NB4 (cell line): Measurements from ENCODE around the gene CENPK.
"Not testable (repeated sequence)": the region's sequence is repeated elsewhere in the genome, so short reads cannot be mapped to it uniquely, and the experiment has no call there.

Experiments
- POLR2A ChIP-seq: IDR thresholded peaks from 2 replicates; pipeline ENCODE4 v1.6.1; 2011; ENCODE audit warnings: mild to moderate bottlenecking; ENCODE audit not compliant: insufficient read length; ENCODE audit errors: extremely low read depth
- TF ChIP-seq, protein P1 (sequence below): IDR thresholded peaks from one replicate; pipeline ENCODE4 v1.5.1; 2012; ENCODE audit warnings: low read depth, low read length

- TF ChIP-seq, protein P1, sequence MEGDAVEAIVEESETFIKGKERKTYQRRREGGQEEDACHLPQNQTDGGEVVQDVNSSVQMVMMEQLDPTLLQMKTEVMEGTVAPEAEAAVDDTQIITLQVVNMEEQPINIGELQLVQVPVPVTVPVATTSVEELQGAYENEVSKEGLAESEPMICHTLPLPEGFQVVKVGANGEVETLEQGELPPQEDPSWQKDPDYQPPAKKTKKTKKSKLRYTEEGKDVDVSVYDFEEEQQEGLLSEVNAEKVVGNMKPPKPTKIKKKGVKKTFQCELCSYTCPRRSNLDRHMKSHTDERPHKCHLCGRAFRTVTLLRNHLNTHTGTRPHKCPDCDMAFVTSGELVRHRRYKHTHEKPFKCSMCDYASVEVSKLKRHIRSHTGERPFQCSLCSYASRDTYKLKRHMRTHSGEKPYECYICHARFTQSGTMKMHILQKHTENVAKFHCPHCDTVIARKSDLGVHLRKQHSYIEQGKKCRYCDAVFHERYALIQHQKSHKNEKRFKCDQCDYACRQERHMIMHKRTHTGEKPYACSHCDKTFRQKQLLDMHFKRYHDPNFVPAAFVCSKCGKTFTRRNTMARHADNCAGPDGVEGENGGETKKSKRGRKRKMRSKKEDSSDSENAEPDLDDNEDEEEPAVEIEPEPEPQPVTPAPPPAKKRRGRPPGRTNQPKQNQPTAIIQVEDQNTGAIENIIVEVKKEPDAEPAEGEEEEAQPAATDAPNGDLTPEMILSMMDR, result not testable (repeated sequence)
- not testable (repeated sequence) for TF ChIP-seq POLR2A
Measured at GRCh38 chr5:65601761-65602160, 38.8 kb upstream of the CENPK start.
